Loucy (cell line): Measurements from ENCODE around the gene IQSEC1.

Source experiments
- H2AFZ ChIP-seq: fragments of 200-600 bp; sonication (generic); 2 replicates; pipeline ENCODE4 v1.6.0; 2016; ENCODE audit warnings: antibody characterized with exemption, mild to moderate bottlenecking, low read length, moderate library complexity
- H3F3A ChIP-seq: fragments of 200-600 bp; 2 replicates; pipeline ENCODE4 v1.6.0; 2016; ENCODE audit warnings: antibody characterized with exemption, low read depth, mild to moderate bottlenecking
- H3K27me3 ChIP-seq: fragments of 200-600 bp; sonication (generic); 2 replicates; pipeline ENCODE4 v1.6.1; 2014; ENCODE audit warnings: low read length, mild to moderate bottlenecking; ENCODE audit not compliant: insufficient read depth, poor library complexity, severe bottlenecking
- H3K36me3 ChIP-seq: fragments of 200-600 bp; sonication (generic); 2 replicates; pipeline ENCODE4 v1.6.1; 2016; ENCODE audit warnings: low read length; ENCODE audit not compliant: insufficient read depth
- H3K4me1 ChIP-seq: fragments of 200-600 bp; sonication (generic); 2 replicates; pipeline ENCODE4 v1.5.1; 2014; ENCODE audit warnings: low read length, mild to moderate bottlenecking; ENCODE audit not compliant: insufficient read depth, poor library complexity, severe bottlenecking
- H3K4me2 ChIP-seq: fragments of 200-600 bp; sonication (generic); 2 replicates; pipeline ENCODE4 v1.6.0; 2014; ENCODE audit warnings: antibody characterized with exemption, low read length, low read depth, mild to moderate bottlenecking; ENCODE audit not compliant: poor library complexity, severe bottlenecking
- H3K4me3 ChIP-seq: fragments of 200-600 bp; sonication (generic); 2 replicates; pipeline ENCODE4 v1.5.1; 2014; ENCODE audit warnings: low read length, mild to moderate bottlenecking, mixed read lengths; ENCODE audit not compliant: poor library complexity, severe bottlenecking
- H3K79me2 ChIP-seq: fragments of 200-600 bp; sonication (generic); 2 replicates; pipeline ENCODE4 v1.6.1; 2014; ENCODE audit warnings: low read length; ENCODE audit not compliant: insufficient read depth
- H3K9ac ChIP-seq: fragments of 200-600 bp; sonication (generic); 2 replicates; pipeline ENCODE4 v1.6.0; 2014; ENCODE audit warnings: mild to moderate bottlenecking, low read depth, low read length, moderate library complexity; ENCODE audit not compliant: poor library complexity, severe bottlenecking
- H3K9me2 ChIP-seq: fragments of 200-600 bp; sonication (generic); replicated peaks from 2 replicates; pipeline ENCODE4 v1.6.1; 2016; ENCODE audit warnings: low read depth, low read length, mixed read lengths
- H3K9me3 ChIP-seq: fragments of 200-600 bp; sonication (generic); 2 replicates; pipeline ENCODE4 v1.6.1; 2014; ENCODE audit warnings: mild to moderate bottlenecking, antibody characterized with exemption, low read length, low read depth; ENCODE audit not compliant: insufficient read depth
- H4K20me1 ChIP-seq: fragments of 200-600 bp; sonication (generic); 2 replicates; pipeline ENCODE4 v1.6.0; 2014; ENCODE audit warnings: antibody characterized with exemption, low read length, mild to moderate bottlenecking; ENCODE audit not compliant: insufficient read depth, poor library complexity, severe bottlenecking
- EZH2phosphoT487 ChIP-seq: fragments of 200-600 bp; IDR thresholded peaks from 2 replicates; pipeline ENCODE4 v1.6.1; 2018; ENCODE audit warnings: antibody characterized with exemption, mild to moderate bottlenecking, moderate library complexity, borderline replicate concordance
- TF ChIP-seq, protein P1 (sequence below): fragments of 200-600 bp; sonication (generic); conservative IDR thresholded peaks from 2 replicates; pipeline ENCODE4 v1.5.1; 2014; ENCODE audit warnings: mild to moderate bottlenecking, antibody characterized with exemption, low read length

IQSEC1 gene

DNA sequence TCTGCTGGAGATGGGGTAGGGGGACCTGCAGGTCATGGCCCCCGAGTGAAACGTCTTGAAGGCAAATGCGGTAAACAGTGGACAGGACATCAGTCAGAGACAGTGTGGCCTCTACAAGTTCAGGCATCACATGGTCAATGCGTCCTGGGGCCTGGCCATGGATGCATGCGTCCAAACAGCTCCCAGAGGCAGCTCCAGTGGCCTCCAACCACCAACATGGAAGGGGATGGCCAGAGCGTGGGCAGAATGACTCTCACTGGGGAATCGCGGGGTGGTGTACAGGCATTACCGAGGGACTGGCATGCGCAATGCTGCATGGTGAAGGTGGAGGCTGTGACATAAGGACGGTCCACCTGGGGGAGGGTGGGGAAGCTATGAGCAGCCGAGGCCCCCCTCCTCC, 35.6 kb upstream of the IQSEC1 start:
- no peaks in the 10 kb centered on the region for H3F3A ChIP-seq
- no peaks in the 10 kb centered on the region for H3K79me2 ChIP-seq
- H3K4me3 ChIP-seq: no peak overlapping the region
- H4K20me1 ChIP-seq: no peaks in the 10 kb centered on the region
- no peaks in the 10 kb centered on the region for H3K27me3 ChIP-seq
- H3K9me2 ChIP-seq: no peaks in the 10 kb centered on the region
- H2AFZ ChIP-seq: no peak overlapping the region
- no peak for TF ChIP-seq EZH2phosphoT487
- TF ChIP-seq, protein P1, sequence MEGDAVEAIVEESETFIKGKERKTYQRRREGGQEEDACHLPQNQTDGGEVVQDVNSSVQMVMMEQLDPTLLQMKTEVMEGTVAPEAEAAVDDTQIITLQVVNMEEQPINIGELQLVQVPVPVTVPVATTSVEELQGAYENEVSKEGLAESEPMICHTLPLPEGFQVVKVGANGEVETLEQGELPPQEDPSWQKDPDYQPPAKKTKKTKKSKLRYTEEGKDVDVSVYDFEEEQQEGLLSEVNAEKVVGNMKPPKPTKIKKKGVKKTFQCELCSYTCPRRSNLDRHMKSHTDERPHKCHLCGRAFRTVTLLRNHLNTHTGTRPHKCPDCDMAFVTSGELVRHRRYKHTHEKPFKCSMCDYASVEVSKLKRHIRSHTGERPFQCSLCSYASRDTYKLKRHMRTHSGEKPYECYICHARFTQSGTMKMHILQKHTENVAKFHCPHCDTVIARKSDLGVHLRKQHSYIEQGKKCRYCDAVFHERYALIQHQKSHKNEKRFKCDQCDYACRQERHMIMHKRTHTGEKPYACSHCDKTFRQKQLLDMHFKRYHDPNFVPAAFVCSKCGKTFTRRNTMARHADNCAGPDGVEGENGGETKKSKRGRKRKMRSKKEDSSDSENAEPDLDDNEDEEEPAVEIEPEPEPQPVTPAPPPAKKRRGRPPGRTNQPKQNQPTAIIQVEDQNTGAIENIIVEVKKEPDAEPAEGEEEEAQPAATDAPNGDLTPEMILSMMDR: no peak
- H3K4me2 ChIP-seq: no peak overlapping the region
- H3K9me3 ChIP-seq: no peaks in the 10 kb centered on the region
- no peak overlapping the region for H3K9ac ChIP-seq
- H3K36me3 ChIP-seq: no peaks in the 10 kb centered on the region
- peaks cover 11% of the 10 kb centered on the region for H3K4me1 ChIP-seq

DNA sequence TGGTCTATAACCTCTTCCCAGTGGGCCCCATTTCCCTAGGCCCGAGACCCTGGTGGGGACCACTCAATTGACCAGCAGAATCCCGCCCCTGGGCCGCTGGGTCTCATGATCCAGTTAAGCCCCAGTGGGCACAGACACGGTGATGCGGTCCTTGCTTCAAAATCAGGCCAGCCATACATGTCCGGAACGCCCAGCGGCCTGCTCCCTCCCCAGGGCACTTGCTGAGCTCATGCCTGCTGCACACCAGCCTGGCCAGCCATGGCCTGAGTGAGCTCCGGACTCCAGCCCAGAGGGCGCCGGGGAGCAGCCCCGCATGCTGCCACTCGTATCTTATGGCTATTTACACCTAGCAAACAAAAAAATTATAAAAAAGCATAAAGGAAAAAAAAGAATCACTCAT, 34.4 kb upstream of the IQSEC1 start:
- Histone ChIP-seq H3K4me2 (no peak overlapping the region), H3K4me3 (no peak overlapping the region), H4K20me1 (no peaks in the 10 kb centered on the region), H3K9ac (no peak overlapping the region), H3K36me3 (no peaks in the 10 kb centered on the region), H3K79me2 (no peaks in the 10 kb centered on the region), H3K9me3 (no peaks in the 10 kb centered on the region), H3K27me3 (no peaks in the 10 kb centered on the region), H3K4me1 (peaks cover 11% of the 10 kb centered on the region), H3K9me2 (no peaks in the 10 kb centered on the region), H2AFZ (no peak overlapping the region), H3F3A (no peaks in the 10 kb centered on the region)
- TF ChIP-seq, protein P1: 0 out of 2 replicates have a peak, but pooled peaks have one; percentile 19
- TF ChIP-seq EZH2phosphoT487: no peak

- Histone ChIP-seq H3K4me3 (no peak overlapping the region), H3K9me2 (no peaks in the 10 kb centered on the region), H4K20me1 (no peaks in the 10 kb centered on the region), H3K79me2 (no peaks in the 10 kb centered on the region), H3K9me3 (no peaks in the 10 kb centered on the region), H3K4me2 (no peak overlapping the region), H3K4me1 (peaks cover 11% of the 10 kb centered on the region), H2AFZ (no peak overlapping the region), H3F3A (no peaks in the 10 kb centered on the region), H3K9ac (no peak overlapping the region), H3K27me3 (no peaks in the 10 kb centered on the region), H3K36me3 (no peaks in the 10 kb centered on the region)
- TF ChIP-seq, protein P1: no peak
- no peak for TF ChIP-seq EZH2phosphoT487
These were observed 33.2 kb upstream of the IQSEC1 start for GRCh38 chr3:13106308-13107001.
